IMR-90 (cell line): ENCODE results near the gene SMIM5. TPM values are rescaled to one million over a fixed set of nuclear protein-coding genes. Genes with fewer than 3 reads are reported as not detected.
A peak's percentile ranks its signal among the peaks of the same experiment; 100 is the strongest.

Source experiments
- ATAC-seq: fragments of 200-7000 bp; cut with Tn5 transposase; 2 replicates; pipeline ENCODE4 v1.9.1; 2020; ENCODE audit warnings: low read depth, mild to moderate bottlenecking, moderate library complexity
- BruUV-seq: library from RNA; stranded (reverse); fragments of 400-500 nt; replicated peaks from 2 replicates; lab custom pipeline; 2021; lab: Mats Ljungman, UMichigan
- CTCF ChIA-PET: fragments of 300-600 bp; formaldehyde crosslinking; extraction: SDS; loops from one replicate; lab custom pipeline; 2021; ENCODE audit warnings: antibody characterized with exemption; lab: Yijun Ruan, JAX
- POLR2A ChIA-PET: fragments of 300-600 bp; sonication (Branson Sonifier 250); formaldehyde crosslinking; loops from one replicate; lab custom pipeline; 2022; ENCODE audit warnings: antibody characterized with exemption; ENCODE audit not compliant: unreplicated experiment; lab: Charles Lee
- DNase-seq: peaks from one replicate; pipeline ENCODE4 v3.0.0; 2013
- H2AFZ ChIP-seq: replicated peaks from 2 replicates; pipeline ENCODE3; 2013; ENCODE audit warnings: low read length, mild to moderate bottlenecking; ENCODE audit not compliant: poor library complexity
- H2AK5ac ChIP-seq: 2 replicates; pipeline ENCODE4 v1.6.1; 2013; ENCODE audit warnings: low read depth, low read length, inconsistent platforms
- H2AK9ac ChIP-seq: replicated peaks from 2 replicates; pipeline ENCODE3; 2013; ENCODE audit warnings: mild to moderate bottlenecking, low read depth, low read length, moderate library complexity; ENCODE audit not compliant: poor library complexity
- H2BK120ac ChIP-seq: 2 replicates; pipeline ENCODE4 v1.6.1; 2013; ENCODE audit warnings: low read depth, low read length, inconsistent platforms
- H2BK15ac ChIP-seq: 3 replicates; pipeline ENCODE4 v1.6.1; 2013; ENCODE audit warnings: low read depth, low read length, inconsistent platforms
- H2BK20ac ChIP-seq: 2 replicates; pipeline ENCODE4 v1.6.1; 2013; ENCODE audit warnings: low read depth, mild to moderate bottlenecking, inconsistent platforms, low read length, moderate library complexity
- H2BK5ac ChIP-seq: 2 replicates; pipeline ENCODE4 v1.6.1; 2013; ENCODE audit warnings: mild to moderate bottlenecking, low read depth, low read length, inconsistent platforms; ENCODE audit not compliant: poor library complexity, severe bottlenecking
- H3K14ac ChIP-seq: replicated peaks from 2 replicates; pipeline ENCODE4 v1.6.1; 2013; ENCODE audit warnings: low read depth, low read length, inconsistent platforms
- H3K18ac ChIP-seq: 2 replicates; pipeline ENCODE4 v1.6.1; 2013; ENCODE audit warnings: low read depth, low read length, control low read depth
- H3K23ac ChIP-seq: 2 replicates; pipeline ENCODE4 v1.6.1; 2013; ENCODE audit warnings: low read depth, low read length, inconsistent platforms
- H3K27ac ChIP-seq: 2 replicates; pipeline ENCODE4 v1.5.1; 2013; ENCODE audit warnings: mild to moderate bottlenecking, control low read depth, low read length; ENCODE audit not compliant: insufficient read depth
- H3K27me3 ChIP-seq: 2 replicates; pipeline ENCODE4 v1.6.1; 2013; ENCODE audit warnings: low read length; ENCODE audit not compliant: control insufficient read depth, insufficient read depth
- H3K36me3 ChIP-seq: 2 replicates; pipeline ENCODE4 v1.6.1; 2013; ENCODE audit warnings: low read length, mixed read lengths; ENCODE audit not compliant: control insufficient read depth, insufficient read depth
- H3K4ac ChIP-seq: 2 replicates; pipeline ENCODE4 v1.6.1; 2013; ENCODE audit warnings: low read depth, low read length, inconsistent platforms
- H3K4me1 ChIP-seq: 2 replicates; pipeline ENCODE4 v1.6.1; 2013; ENCODE audit warnings: low read length, mixed read lengths; ENCODE audit not compliant: control insufficient read depth, insufficient read depth
- H3K4me2 ChIP-seq: 2 replicates; pipeline ENCODE4 v1.6.1; 2013; ENCODE audit warnings: low read depth, mild to moderate bottlenecking, control low read depth, low read length, moderate library complexity
- H3K4me3 ChIP-seq: 2 replicates; pipeline ENCODE4 v1.5.1; 2013; ENCODE audit warnings: low read depth, mild to moderate bottlenecking, control low read depth, low read length, moderate library complexity; ENCODE audit not compliant: insufficient read depth
- H3K56ac ChIP-seq: 2 replicates; pipeline ENCODE4 v1.6.1; 2013; ENCODE audit warnings: low read length, inconsistent platforms; ENCODE audit not compliant: insufficient read depth; ENCODE audit errors: extremely low read depth
- H3K79me1 ChIP-seq, 2 experiments: 2 replicates each; pipeline ENCODE4 v1.6.1; 2013; ENCODE audit warnings: low read length in 2 of 2, inconsistent platforms in 1 of 2, low read depth in 1 of 2
- H3K9ac ChIP-seq: 2 replicates; pipeline ENCODE4 v1.6.1; 2013; ENCODE audit warnings: low read depth, low read length, control low read depth
- H3K9me1 ChIP-seq: 2 replicates; pipeline ENCODE4 v1.6.1; 2013; ENCODE audit warnings: low read length, inconsistent platforms; ENCODE audit not compliant: insufficient read depth
- H3K9me3 ChIP-seq: 2 replicates; pipeline ENCODE4 v1.6.1; 2013; ENCODE audit warnings: low read length; ENCODE audit not compliant: control insufficient read depth, insufficient read depth
- H4K20me1 ChIP-seq: 2 replicates; pipeline ENCODE4 v1.6.1; 2013; ENCODE audit warnings: low read length, inconsistent platforms; ENCODE audit not compliant: insufficient read depth
- H4K5ac ChIP-seq: 2 replicates; pipeline ENCODE4 v1.6.1; 2013; ENCODE audit warnings: mild to moderate bottlenecking, low read depth, low read length, control low read depth
- H4K8ac ChIP-seq, 2 experiments: 2 replicates each; pipeline ENCODE4 v1.6.1; 2013; ENCODE audit warnings: low read depth in 2 of 2, low read length in 2 of 2, control low read depth in 1 of 2, inconsistent platforms in 1 of 2
- H4K91ac ChIP-seq: 2 replicates; pipeline ENCODE4 v1.6.1; 2013; ENCODE audit warnings: low read depth, low read length, inconsistent platforms; ENCODE audit not compliant: insufficient read depth
- BHLHE40 ChIP-seq: fragments of 150-350 bp; IDR thresholded peaks from 2 replicates; pipeline ENCODE4 v1.6.1; 2016; ENCODE audit warnings: mild to moderate bottlenecking, low read depth, low read length
- CEBPB ChIP-seq: IDR thresholded peaks from 2 replicates; pipeline ENCODE4 v1.6.1; 2012; ENCODE audit warnings: low read depth, low read length, improper control_type of control experiment
- CHD1 ChIP-seq: IDR thresholded peaks from 2 replicates; pipeline ENCODE4 v1.6.1; 2012; ENCODE audit warnings: low read depth, low read length, improper control_type of control experiment
- ELK1 ChIP-seq: fragments of 150-350 bp; IDR thresholded peaks from 2 replicates; pipeline ENCODE4 v1.6.1; 2016; ENCODE audit warnings: low read depth, mild to moderate bottlenecking, low read length, moderate library complexity, borderline replicate concordance
- FOS ChIP-seq: fragments of 150-350 bp; IDR thresholded peaks from 2 replicates; pipeline ENCODE4 v1.6.1; 2016; ENCODE audit warnings: low read depth, low read length
- MAFK ChIP-seq: IDR thresholded peaks from 2 replicates; pipeline ENCODE4 v1.6.1; 2012; ENCODE audit warnings: low read depth, low read length, improper control_type of control experiment
- MXI1 ChIP-seq: IDR thresholded peaks from 2 replicates; pipeline ENCODE4 v1.6.1; 2012; ENCODE audit warnings: low read depth, mild to moderate bottlenecking, low read length, moderate library complexity, borderline replicate concordance
- NFE2L2 ChIP-seq: fragments of 150-350 bp; IDR thresholded peaks from 2 replicates; pipeline ENCODE4 v1.6.1; 2016; ENCODE audit warnings: low read depth, mild to moderate bottlenecking, low read length
- POLR2A ChIP-seq: IDR thresholded peaks from 2 replicates; pipeline ENCODE4 v1.6.1; 2012; ENCODE audit warnings: mild to moderate bottlenecking, low read depth, low read length
- RAD21 ChIP-seq: IDR thresholded peaks from 2 replicates; pipeline ENCODE4 v1.6.1; 2012; ENCODE audit warnings: low read length, improper control_type of control experiment
- RCOR1 ChIP-seq: IDR thresholded peaks from 2 replicates; pipeline ENCODE4 v1.6.1; 2012; ENCODE audit warnings: mild to moderate bottlenecking, low read length, improper control_type of control experiment; ENCODE audit not compliant: insufficient replicate concordance
- RFX5 ChIP-seq: IDR thresholded peaks from 2 replicates; pipeline ENCODE4 v1.8.0; 2012; ENCODE audit warnings: low read depth, mild to moderate bottlenecking, low read length, moderate library complexity
- SMC3 ChIP-seq: fragments of 150-350 bp; IDR thresholded peaks from 2 replicates; pipeline ENCODE4 v1.6.1; 2016; ENCODE audit warnings: low read depth, mild to moderate bottlenecking, antibody characterized with exemption, low read length, moderate library complexity
- USF2 ChIP-seq: fragments of 150-350 bp; IDR thresholded peaks from 2 replicates; pipeline ENCODE4 v1.6.1; 2017; ENCODE audit warnings: mild to moderate bottlenecking, antibody characterized with exemption, low read length, low read depth
- WGBS, 2 experiments: methylation state at CpG; one replicate each; pipeline versions ENCODE4 v1.1.5 to v1.1.7; 2013; ENCODE audit warnings: missing lambda C conversion rate in 2 of 2; ENCODE audit not compliant: insufficient read length in 1 of 2; ENCODE audit errors: extremely low coverage in 2 of 2; 5-methylcytosine and 5-hydroxymethylcytosine counted together
- dilution Hi-C: fragments of 300-500 bp; cut with HindIII; formaldehyde crosslinking; loops from one replicate; pipeline ENCODE4 v1.14.3; 2018; ENCODE audit warnings: low sequenced_read_pairs; ENCODE audit not compliant: unreplicated experiment
- in situ Hi-C: fragments of 300-500 bp; cut with MboI; formaldehyde crosslinking; loops from 3 replicates; pipeline ENCODE4 v1.14.3; 2019; ENCODE audit warnings: low sequenced_read_pairs, inconsistent platforms, mixed read lengths
- intact Hi-C: fragments of 100-400 bp; cut with micrococcal nuclease; formaldehyde crosslinking; loops from 2 replicates; pipeline ENCODE4 v1.10.0; 2022
- polyA plus RNA-seq, 3 experiments: library from polyadenylated mRNA; depleted of rRNA; stranded (reverse); fragments of >200 nt; gene quantifications; 2 replicates each; pipeline ENCODE4 v1.2.3, GENCODE V29; 2012; ENCODE audit warnings: low replicate concordance in 1 of 3
- total RNA-seq: library from RNA; depleted of rRNA; stranded (reverse); fragments of >200 nt; gene quantifications from 2 replicates; pipeline ENCODE4 v1.2.3, GENCODE V29; 2012

Gene SMIM5
- total and polyA plus RNA-seq, 2 of the 4 experiments (the other 2 are of a cell fraction): not detected

GRCh38 chr17:75595284-75595919, 37.8 kb upstream of the SMIM5 start:
- DNase-seq (no peak), ATAC-seq (no peak)
- H4K91ac ChIP-seq: no peak overlapping the region
- no peak overlapping the region for H3K4ac ChIP-seq
- CTCF ChIA-PET: interaction anchor here (1.1 kb wide), 1 partner anchor 158 kb away, joined by 3 read pairs; no protein-coding TSS in a partner anchor
- no peaks in the 10 kb centered on the region; the same call in 1 of the 2 replicates for H4K20me1 ChIP-seq
- intact Hi-C loops (no loop called here), dilution Hi-C loops (no loop called here), in situ Hi-C loops (no loop called here)
- H2BK15ac ChIP-seq: no peak overlapping the region
- H3K23ac ChIP-seq: no peak overlapping the region
- no peak overlapping the region for H3K4me3 ChIP-seq
- 60% methylated on average over 1 of the region's 13 CpGs; no CpG with 5 or more reads in 1 of the 2 experiments for WGBS, 2 experiments
- no peaks in the 10 kb centered on the region for H3K79me1 ChIP-seq
- no peak overlapping the region for H3K14ac ChIP-seq
- POLR2A ChIA-PET: no interaction called here
- H3K9me3 ChIP-seq: no peaks in the 10 kb centered on the region
- H3K56ac ChIP-seq: no peak overlapping the region
- no peak overlapping the region for H2AK9ac ChIP-seq
- H2BK120ac ChIP-seq: no peak overlapping the region
- peak overlapping the region; percentile 56 for H2AFZ ChIP-seq
- BruUV-seq: no TSS peak
- H3K4me1 ChIP-seq: no peaks in the 10 kb centered on the region
- no peak overlapping the region for H2BK5ac ChIP-seq
- TF ChIP-seq RAD21: no peak
- TF ChIP-seq RFX5: no peak
- TF ChIP-seq ELK1: no peak
- no peak for TF ChIP-seq MXI1
- TF ChIP-seq RCOR1: no peak
- no peak for TF ChIP-seq MAFK
- TF ChIP-seq BHLHE40: no peak
- TF ChIP-seq SMC3: no peak
- no peak for TF ChIP-seq FOS
- TF ChIP-seq CEBPB: no peak
- no peak for TF ChIP-seq USF2
- TF ChIP-seq NFE2L2: no peak
- TF ChIP-seq POLR2A: no peak
- TF ChIP-seq CHD1: no peak
- H3K18ac ChIP-seq: no peak overlapping the region
- H4K5ac ChIP-seq: no peak overlapping the region
- no peak overlapping the region for H2BK20ac ChIP-seq
- no peak overlapping the region for H3K27ac ChIP-seq
- H2AK5ac ChIP-seq: no peak overlapping the region
- no peaks in the 10 kb centered on the region for H3K9me1 ChIP-seq
- H4K8ac ChIP-seq: no peak overlapping the region
- H3K4me2 ChIP-seq: no peak overlapping the region
- H3K9ac ChIP-seq: no peak overlapping the region
- peaks cover 28% of the 10 kb centered on the region for H3K27me3 ChIP-seq
- H3K36me3 ChIP-seq: no peaks in the 10 kb centered on the region
